ENCODE measurements around the gene AOPEP.

Gene AOPEP

DNA sequence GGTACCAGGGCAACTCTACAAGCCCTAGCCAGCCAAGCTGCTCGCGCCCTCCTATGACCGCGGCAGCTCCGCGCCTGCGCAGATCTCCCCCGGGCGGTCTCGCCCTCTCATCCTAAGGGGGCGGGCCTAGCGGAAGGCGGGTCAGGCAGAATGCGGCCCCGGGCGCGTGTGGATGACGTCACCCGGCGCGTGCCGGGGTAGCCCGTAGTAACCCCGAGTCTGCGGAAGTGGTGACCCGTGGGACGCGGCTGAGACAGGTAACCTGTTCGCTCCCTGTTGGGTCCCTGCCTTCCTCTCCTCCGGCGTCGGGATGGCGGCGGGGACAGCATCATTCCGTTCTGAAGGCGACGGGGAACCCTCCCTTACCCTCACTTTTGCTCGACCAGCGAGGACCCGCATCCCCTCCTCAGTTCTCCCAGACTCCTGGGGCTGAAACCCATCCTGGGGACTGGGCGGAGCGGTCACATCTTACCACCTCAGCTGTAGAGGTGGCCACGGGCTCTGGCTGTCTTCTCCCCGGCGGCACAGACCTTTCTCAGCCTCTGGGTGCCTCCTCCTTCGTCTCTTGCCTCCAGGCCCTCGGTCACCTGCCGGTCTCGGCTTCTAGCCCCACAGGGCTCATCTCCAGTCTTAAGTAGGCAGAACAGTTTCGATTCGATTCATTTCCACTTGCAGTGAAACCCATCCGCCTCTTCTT lies at the start of gene AOPEP (continued):
- TF ChIP-seq, protein P1, sequence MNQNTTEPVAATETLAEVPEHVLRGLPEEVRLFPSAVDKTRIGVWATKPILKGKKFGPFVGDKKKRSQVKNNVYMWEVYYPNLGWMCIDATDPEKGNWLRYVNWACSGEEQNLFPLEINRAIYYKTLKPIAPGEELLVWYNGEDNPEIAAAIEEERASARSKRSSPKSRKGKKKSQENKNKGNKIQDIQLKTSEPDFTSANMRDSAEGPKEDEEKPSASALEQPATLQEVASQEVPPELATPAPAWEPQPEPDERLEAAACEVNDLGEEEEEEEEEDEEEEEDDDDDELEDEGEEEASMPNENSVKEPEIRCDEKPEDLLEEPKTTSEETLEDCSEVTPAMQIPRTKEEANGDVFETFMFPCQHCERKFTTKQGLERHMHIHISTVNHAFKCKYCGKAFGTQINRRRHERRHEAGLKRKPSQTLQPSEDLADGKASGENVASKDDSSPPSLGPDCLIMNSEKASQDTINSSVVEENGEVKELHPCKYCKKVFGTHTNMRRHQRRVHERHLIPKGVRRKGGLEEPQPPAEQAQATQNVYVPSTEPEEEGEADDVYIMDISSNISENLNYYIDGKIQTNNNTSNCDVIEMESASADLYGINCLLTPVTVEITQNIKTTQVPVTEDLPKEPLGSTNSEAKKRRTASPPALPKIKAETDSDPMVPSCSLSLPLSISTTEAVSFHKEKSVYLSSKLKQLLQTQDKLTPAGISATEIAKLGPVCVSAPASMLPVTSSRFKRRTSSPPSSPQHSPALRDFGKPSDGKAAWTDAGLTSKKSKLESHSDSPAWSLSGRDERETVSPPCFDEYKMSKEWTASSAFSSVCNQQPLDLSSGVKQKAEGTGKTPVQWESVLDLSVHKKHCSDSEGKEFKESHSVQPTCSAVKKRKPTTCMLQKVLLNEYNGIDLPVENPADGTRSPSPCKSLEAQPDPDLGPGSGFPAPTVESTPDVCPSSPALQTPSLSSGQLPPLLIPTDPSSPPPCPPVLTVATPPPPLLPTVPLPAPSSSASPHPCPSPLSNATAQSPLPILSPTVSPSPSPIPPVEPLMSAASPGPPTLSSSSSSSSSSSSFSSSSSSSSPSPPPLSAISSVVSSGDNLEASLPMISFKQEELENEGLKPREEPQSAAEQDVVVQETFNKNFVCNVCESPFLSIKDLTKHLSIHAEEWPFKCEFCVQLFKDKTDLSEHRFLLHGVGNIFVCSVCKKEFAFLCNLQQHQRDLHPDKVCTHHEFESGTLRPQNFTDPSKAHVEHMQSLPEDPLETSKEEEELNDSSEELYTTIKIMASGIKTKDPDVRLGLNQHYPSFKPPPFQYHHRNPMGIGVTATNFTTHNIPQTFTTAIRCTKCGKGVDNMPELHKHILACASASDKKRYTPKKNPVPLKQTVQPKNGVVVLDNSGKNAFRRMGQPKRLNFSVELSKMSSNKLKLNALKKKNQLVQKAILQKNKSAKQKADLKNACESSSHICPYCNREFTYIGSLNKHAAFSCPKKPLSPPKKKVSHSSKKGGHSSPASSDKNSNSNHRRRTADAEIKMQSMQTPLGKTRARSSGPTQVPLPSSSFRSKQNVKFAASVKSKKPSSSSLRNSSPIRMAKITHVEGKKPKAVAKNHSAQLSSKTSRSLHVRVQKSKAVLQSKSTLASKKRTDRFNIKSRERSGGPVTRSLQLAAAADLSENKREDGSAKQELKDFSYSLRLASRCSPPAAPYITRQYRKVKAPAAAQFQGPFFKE (tag by site-specific recombination; IDR thresholded peaks at IDR 0.05; ENCODE audit: borderline replicate concordance), result no peak
- TF ChIP-seq KLF8 (tag by site-specific recombination; IDR thresholded peaks at IDR 0.05) (peak; percentile 88), ZNF792 (tag by site-specific recombination; IDR thresholded peaks at IDR 0.05) (no peak), ZNF140 (tag by site-specific recombination; IDR thresholded peaks at IDR 0.05) (no peak), ZNF184 (tag by site-specific recombination; IDR thresholded peaks at IDR 0.05) (no peak), OSR2 (tag by site-specific recombination; IDR thresholded peaks at IDR 0.05) (peak; percentile 40; the same call in 1 of the 2 replicates), ZNF157 (tag by site-specific recombination; IDR thresholded peaks at IDR 0.05) (no peak), ZNF202 (tag by site-specific recombination; IDR thresholded peaks at IDR 0.05; ENCODE audit: borderline replicate concordance) (no peak), ZNF600 (tag by site-specific recombination; IDR thresholded peaks at IDR 0.05) (no peak), ZNF174 (tag by site-specific recombination; IDR thresholded peaks at IDR 0.05) (no peak), ZNF121 (tag by site-specific recombination; IDR thresholded peaks at IDR 0.05) (no peak), ZNF175 (tag by site-specific recombination; IDR thresholded peaks at IDR 0.05) (no peak), ZNF561 (tag by site-specific recombination; IDR thresholded peaks at IDR 0.05; ENCODE audit: borderline replicate concordance) (no peak), YY1 (tag by site-specific recombination; IDR thresholded peaks at IDR 0.05) (no peak), ZNF19 (tag by site-specific recombination; IDR thresholded peaks at IDR 0.05; ENCODE audit: low read depth) (no peak), ZNF211 (tag by site-specific recombination; IDR thresholded peaks at IDR 0.05; ENCODE audit: low read depth) (no peak), ZNF791 (tag by site-specific recombination; IDR thresholded peaks at IDR 0.05) (no peak), ZXDB (tag by site-specific recombination; IDR thresholded peaks at IDR 0.05) (peak; percentile 92), SETDB1 (IDR thresholded peaks at IDR 0.05; ENCODE audit: insufficient read length, low read length) (no peak), ZNF830 (tag by site-specific recombination; IDR thresholded peaks at IDR 0.05; ENCODE audit: low read depth) (no peak), MEIS1 (CRISPR knock-in tag; IDR thresholded peaks at IDR 0.05; ENCODE audit: borderline replicate concordance) (no peak), ZNF670 (tag by site-specific recombination; IDR thresholded peaks at IDR 0.05; ENCODE audit: low read depth) (no peak), ZNF37A (tag by site-specific recombination; IDR thresholded peaks at IDR 0.05) (no peak), ZNF404 (tag by site-specific recombination; IDR thresholded peaks at IDR 0.05) (no peak)
- TF ChIP-seq, protein P2, sequence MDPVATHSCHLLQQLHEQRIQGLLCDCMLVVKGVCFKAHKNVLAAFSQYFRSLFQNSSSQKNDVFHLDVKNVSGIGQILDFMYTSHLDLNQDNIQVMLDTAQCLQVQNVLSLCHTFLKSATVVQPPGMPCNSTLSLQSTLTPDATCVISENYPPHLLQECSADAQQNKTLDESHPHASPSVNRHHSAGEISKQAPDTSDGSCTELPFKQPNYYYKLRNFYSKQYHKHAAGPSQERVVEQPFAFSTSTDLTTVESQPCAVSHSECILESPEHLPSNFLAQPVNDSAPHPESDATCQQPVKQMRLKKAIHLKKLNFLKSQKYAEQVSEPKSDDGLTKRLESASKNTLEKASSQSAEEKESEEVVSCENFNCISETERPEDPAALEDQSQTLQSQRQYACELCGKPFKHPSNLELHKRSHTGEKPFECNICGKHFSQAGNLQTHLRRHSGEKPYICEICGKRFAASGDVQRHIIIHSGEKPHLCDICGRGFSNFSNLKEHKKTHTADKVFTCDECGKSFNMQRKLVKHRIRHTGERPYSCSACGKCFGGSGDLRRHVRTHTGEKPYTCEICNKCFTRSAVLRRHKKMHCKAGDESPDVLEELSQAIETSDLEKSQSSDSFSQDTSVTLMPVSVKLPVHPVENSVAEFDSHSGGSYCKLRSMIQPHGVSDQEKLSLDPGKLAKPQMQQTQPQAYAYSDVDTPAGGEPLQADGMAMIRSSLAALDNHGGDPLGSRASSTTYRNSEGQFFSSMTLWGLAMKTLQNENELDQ (tag by site-specific recombination; IDR thresholded peaks at IDR 0.05; ENCODE audit: low read depth), result no peak
- TF ChIP-seq, protein P3, sequence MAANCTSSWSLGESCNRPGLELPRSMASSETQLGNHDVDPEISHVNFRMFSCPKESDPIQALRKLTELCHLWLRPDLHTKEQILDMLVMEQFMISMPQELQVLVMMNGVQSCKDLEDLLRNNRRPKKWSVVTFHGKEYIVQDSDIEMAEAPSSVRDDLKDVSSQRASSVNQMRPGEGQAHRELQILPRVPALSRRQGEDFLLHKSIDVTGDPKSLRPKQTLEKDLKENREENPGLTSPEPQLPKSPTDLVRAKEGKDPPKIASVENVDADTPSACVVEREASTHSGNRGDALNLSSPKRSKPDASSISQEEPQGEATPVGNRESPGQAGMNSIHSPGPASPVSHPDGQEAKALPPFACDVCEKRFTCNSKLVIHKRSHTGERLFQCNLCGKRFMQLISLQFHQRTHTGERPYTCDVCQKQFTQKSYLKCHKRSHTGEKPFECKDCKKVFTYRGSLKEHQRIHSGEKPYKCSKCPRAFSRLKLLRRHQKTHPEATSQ (tag by site-specific recombination; IDR thresholded peaks at IDR 0.05), result no peak
- TF ChIP-seq, protein P4, sequence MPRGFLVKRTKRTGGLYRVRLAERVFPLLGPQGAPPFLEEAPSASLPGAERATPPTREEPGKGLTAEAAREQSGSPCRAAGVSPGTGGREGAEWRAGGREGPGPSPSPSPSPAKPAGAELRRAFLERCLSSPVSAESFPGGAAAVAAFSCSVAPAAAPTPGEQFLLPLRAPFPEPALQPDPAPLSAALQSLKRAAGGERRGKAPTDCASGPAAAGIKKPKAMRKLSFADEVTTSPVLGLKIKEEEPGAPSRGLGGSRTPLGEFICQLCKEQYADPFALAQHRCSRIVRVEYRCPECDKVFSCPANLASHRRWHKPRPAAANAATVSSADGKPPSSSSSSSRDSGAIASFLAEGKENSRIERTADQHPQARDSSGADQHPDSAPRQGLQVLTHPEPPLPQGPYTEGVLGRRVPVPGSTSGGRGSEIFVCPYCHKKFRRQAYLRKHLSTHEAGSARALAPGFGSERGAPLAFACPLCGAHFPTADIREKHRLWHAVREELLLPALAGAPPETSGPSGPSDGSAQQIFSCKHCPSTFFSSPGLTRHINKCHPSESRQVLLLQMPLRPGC (tag by site-specific recombination; IDR thresholded peaks at IDR 0.05), result no peak; the same call in 1 of the 2 replicates
- TF ChIP-seq, protein P5, sequence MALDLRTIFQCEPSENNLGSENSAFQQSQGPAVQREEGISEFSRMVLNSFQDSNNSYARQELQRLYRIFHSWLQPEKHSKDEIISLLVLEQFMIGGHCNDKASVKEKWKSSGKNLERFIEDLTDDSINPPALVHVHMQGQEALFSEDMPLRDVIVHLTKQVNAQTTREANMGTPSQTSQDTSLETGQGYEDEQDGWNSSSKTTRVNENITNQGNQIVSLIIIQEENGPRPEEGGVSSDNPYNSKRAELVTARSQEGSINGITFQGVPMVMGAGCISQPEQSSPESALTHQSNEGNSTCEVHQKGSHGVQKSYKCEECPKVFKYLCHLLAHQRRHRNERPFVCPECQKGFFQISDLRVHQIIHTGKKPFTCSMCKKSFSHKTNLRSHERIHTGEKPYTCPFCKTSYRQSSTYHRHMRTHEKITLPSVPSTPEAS (tag by site-specific recombination; IDR thresholded peaks at IDR 0.05), result no peak

All from HEK293 (cell line).